Measurements from ENCODE around the gene THOC5. TPM values are rescaled to one million over a fixed set of nuclear protein-coding genes. Genes with fewer than 3 reads are reported as not detected.

The THOC5 gene
- polyA plus RNA-seq, 1 of the 3 experiments (the other 2 are of a cell fraction) = 95.9 TPM

- ChIA-PET POLR2A (interaction anchor here (1.5 kb wide), 1 partner anchor 70 kb away, joined by 4 read pairs; the partner anchor contains the start of gene THOC5), CTCF (no interaction called here)
- Histone ChIP-seq H4K20me1 (ENCODE audit: insufficient read depth) (0 out of 2 replicates have a peak, but pooled peaks cover under 1% of the 10 kb centered on the region), H3K9me3 (no peaks in the 10 kb centered on the region), H3F3A (replicated peaks; ENCODE audit: insufficient read depth) (no peaks in the 10 kb centered on the region), H3K27me3 (ENCODE audit: insufficient read depth) (peaks cover 9% of the 10 kb centered on the region; the same call in 1 of the 2 replicates), H3K79me2 (ENCODE audit: insufficient read depth) (no peaks in the 10 kb centered on the region), H3K36me3 (replicated peaks in 1 of 2; ENCODE audit: control insufficient read depth in 1 of 2, insufficient read depth in 2 of 2, low read length in 1 of 2) (no peaks in the 10 kb centered on the region), H3K9me2 (no peaks in the 10 kb centered on the region), H3K4me2 (no peak overlapping the region), H3K27ac (ENCODE audit: low read depth in 2 of 2, low read length in 1 of 2) (no peak overlapping the region), H3K4me1 (ENCODE audit: control insufficient read depth in 1 of 2, insufficient read depth in 2 of 2, low read depth in 1 of 2, low read length in 1 of 2) (peaks cover 0 to 23% of the 10 kb centered on the region in 2 experiments; a peak in 1 of 4 replicates), H3K4me3 (ENCODE audit: low read depth in 2 of 2, low read length in 1 of 2) (no peak overlapping the region), H3K9ac (no peak overlapping the region), H2AFZ (ENCODE audit: low read depth) (no peak overlapping the region)
- TF ChIP-seq REST (IDR thresholded peaks at IDR 0.05; ENCODE audit: low read depth, low read length) (no peak), FOXM1 (IDR thresholded peaks at IDR 0.05; ENCODE audit: low read depth) (no peak), NFIC (IDR thresholded peaks at IDR 0.05; ENCODE audit: borderline replicate concordance) (no peak), EP300 (IDR thresholded peaks at IDR 0.05; ENCODE audit: borderline replicate concordance in 1 of 2, low read depth in 1 of 2, low read length in 1 of 2) (no peak), YY1 (IDR thresholded peaks at IDR 0.05; ENCODE audit: low read depth) (no peak), GATA2 (CRISPR knock-in tag; IDR thresholded peaks at IDR 0.05) (no peak), NRF1 (IDR thresholded peaks at IDR 0.05; ENCODE audit: low read depth, low read length) (no peak), IRF3 (IDR thresholded peaks at IDR 0.05; ENCODE audit: low read depth, low read length) (no peak)
- 95% methylated on average over 13 of the region's 13 CpGs for WGBS (ENCODE audit: low lambda C conversion rate)
- no peak for DNase-seq
Observed at GRCh38 chr22:29483254-29483653, 70.3 kb downstream of the THOC5 start.

- H2AFZ ChIP-seq (ENCODE audit: low read depth) = no peak overlapping the region
- no peak overlapping the region for H3K4me3 ChIP-seq (ENCODE audit: low read depth in 2 of 2, low read length in 1 of 2)
- 0 out of 2 replicates have a peak, but pooled peaks cover 5% of the 10 kb centered on the region for H4K20me1 ChIP-seq (ENCODE audit: insufficient read depth)
- no peak overlapping the region for H3K9ac ChIP-seq
- no peaks in the 10 kb centered on the region for H3K9me3 ChIP-seq
- no peaks in the 10 kb centered on the region for H3K79me2 ChIP-seq (ENCODE audit: insufficient read depth)
- H3K4me1 ChIP-seq (ENCODE audit: control insufficient read depth in 1 of 2, insufficient read depth in 2 of 2, low read depth in 1 of 2, low read length in 1 of 2) = peaks cover 0 to 29% of the 10 kb centered on the region in 2 experiments; a peak in 1 of 4 replicates
- H3F3A ChIP-seq (replicated peaks; ENCODE audit: insufficient read depth) = no peaks in the 10 kb centered on the region
- ChIA-PET CTCF (interaction anchor here (1.0 to 3.0 kb wide), 4 partner anchors 14 to 87 kb away, joined by 3 to 9 read pairs (median 3); no protein-coding TSS in a partner anchor), POLR2A (interaction anchor here (1.5 kb wide), 1 partner anchor 71 kb away, joined by 4 read pairs; the partner anchor contains the start of gene THOC5)
- peaks cover 9% of the 10 kb centered on the region; the same call in 1 of the 2 replicates for H3K27me3 ChIP-seq (ENCODE audit: insufficient read depth)
- 86% methylated on average over 5 of the region's 7 CpGs for WGBS (ENCODE audit: low lambda C conversion rate)
- H3K27ac ChIP-seq (ENCODE audit: low read depth in 2 of 2, low read length in 1 of 2) = no peak overlapping the region
- DNase-seq = no peak
- H3K36me3 ChIP-seq (replicated peaks in 1 of 2; ENCODE audit: control insufficient read depth in 1 of 2, insufficient read depth in 2 of 2, low read length in 1 of 2) = no peaks in the 10 kb centered on the region
- no peaks in the 10 kb centered on the region for H3K9me2 ChIP-seq
- no peak overlapping the region for H3K4me2 ChIP-seq
- TF ChIP-seq PBX3 (IDR thresholded peaks at IDR 0.05) = no peak
- TF ChIP-seq MAX (IDR thresholded peaks at IDR 0.05; ENCODE audit: low read depth) = no peak
- no peak for TF ChIP-seq USF2 (IDR thresholded peaks at IDR 0.05; ENCODE audit: borderline replicate concordance, low read depth, low read length)
- TF ChIP-seq REST (IDR thresholded peaks at IDR 0.05; ENCODE audit: low read depth, low read length) = no peak
- no peak for TF ChIP-seq TCF12 (IDR thresholded peaks at IDR 0.05)
- no peak for TF ChIP-seq ZBTB33 (IDR thresholded peaks at IDR 0.05; ENCODE audit: borderline replicate concordance, low read depth)
Observed at GRCh38 chr22:29482726-29483125, 70.8 kb downstream of the THOC5 start.
